HCT116 (cell line): ENCODE results near the gene HAPLN1. TPM values are rescaled to one million over a fixed set of nuclear protein-coding genes. Genes with fewer than 3 reads are reported as not detected.
A peak's percentile ranks its signal among the peaks of the same experiment; 100 is the strongest.

Experiments used
- ATAC-seq: fragments of 200-7000 bp; cut with Tn5 transposase; 2 replicates; pipeline ENCODE4 v1.9.1; 2020; ENCODE audit warnings: mild to moderate bottlenecking, moderate library complexity
- BruUV-seq: library from RNA; stranded (reverse); fragments of 400-500 nt; replicated peaks from 2 replicates; lab custom pipeline; 2021; lab: Mats Ljungman, UMichigan
- CTCF ChIA-PET: fragments of 300-600 bp; sonication (Branson Sonifier 250); formaldehyde crosslinking; loops from one replicate; lab custom pipeline; 2021; ENCODE audit warnings: antibody characterized with exemption; lab: Charles Lee
- POLR2A ChIA-PET: fragments of 300-600, 350-600 bp; sonication (Branson Sonifier 250); formaldehyde crosslinking; loops from one replicate; lab custom pipeline; 2021; ENCODE audit warnings: antibody characterized with exemption; lab: Charles Lee
- RAD21 ChIA-PET, 2 experiments: fragments of 300-600 bp; sonication (Branson Sonifier 250); formaldehyde crosslinking; loops; one replicate each; lab custom pipeline; 2023; ENCODE audit warnings: low total read pairs in 2 of 2; ENCODE audit not compliant: uncharacterized antibody in 2 of 2, unreplicated experiment in 2 of 2, low non-redundant PET in 1 of 2; lab: Charles Lee
- DNase-seq: peaks from one replicate; pipeline ENCODE4 v3.0.0-alpha.2; 2010; ENCODE audit warnings: low read depth, low spot score
- H2AFZ ChIP-seq: fragments of 200-600 bp; shearing (Covaris generic), sonication (generic); 2 replicates; pipeline ENCODE4 v1.6.1; 2017; ENCODE audit warnings: low read depth, mixed run types, mixed read lengths, antibody characterized with exemption, low read length; ENCODE audit not compliant: poor library complexity, severe bottlenecking
- H3K27ac ChIP-seq: 2 replicates; pipeline ENCODE4 v1.5.1; 2012; ENCODE audit warnings: low read depth, low read length
- H3K27me3 ChIP-seq: fragments of 200-600 bp; sonication (generic); 2 replicates; pipeline ENCODE4 v1.6.1; 2016; ENCODE audit warnings: mixed run types, low read length, mixed read lengths; ENCODE audit not compliant: insufficient read depth
- H3K36me3 ChIP-seq, 2 experiments: fragments of 200-500 bp in 1 of 2; fragments of 200-600 bp in 1 of 2; sonication (Bioruptor generic) in 1 of 2; sonication (generic) in 1 of 2; 2 replicates each; pipeline versions ENCODE4 v1.5.1 to v1.6.1; 2014 to 2016; ENCODE audit warnings: low read length in 2 of 2, inconsistent platforms in 1 of 2, mixed read lengths in 1 of 2, mixed run types in 1 of 2; ENCODE audit not compliant: insufficient read depth in 2 of 2, control insufficient read depth in 1 of 2
- H3K4me1 ChIP-seq, 2 experiments: fragments of 200-600 bp in 1 of 2; sonication (generic) in 1 of 2; 2 replicates each; pipeline versions ENCODE4 v1.5.1 to v1.6.1; 2012 to 2017; ENCODE audit warnings: low read length in 2 of 2, inconsistent platforms in 1 of 2, mild to moderate bottlenecking in 1 of 2, mixed read lengths in 1 of 2, mixed run types in 1 of 2, moderate library complexity in 1 of 2; ENCODE audit not compliant: insufficient read depth in 2 of 2, control insufficient read depth in 1 of 2
- H3K4me2 ChIP-seq: fragments of 200-600 bp; sonication (generic); 2 replicates; pipeline ENCODE4 v1.6.1; 2017; ENCODE audit warnings: mixed run types, low read length, mixed read lengths
- H3K4me3 ChIP-seq, 2 experiments: fragments of 200-600 bp in 1 of 2; sonication (generic) in 1 of 2; replicated peaks in 1 of 2; 2 replicates each; pipeline ENCODE4 v1.5.1; 2011 to 2016; ENCODE audit warnings: low read length in 2 of 2, control low read depth in 1 of 2, low read depth in 1 of 2, mild to moderate bottlenecking in 1 of 2, mixed read lengths in 1 of 2, mixed run types in 1 of 2
- H3K79me2 ChIP-seq: fragments of 200-600 bp; sonication (generic); 2 replicates; pipeline ENCODE4 v1.6.1; 2017; ENCODE audit warnings: mild to moderate bottlenecking, mixed run types, low read length, moderate library complexity, mixed read lengths; ENCODE audit not compliant: insufficient read depth
- H3K9ac ChIP-seq: fragments of 200-600 bp; sonication (generic); 2 replicates; pipeline ENCODE4 v1.6.1; 2016; ENCODE audit warnings: low read length, mixed read lengths
- H3K9me2 ChIP-seq: fragments of 200-600 bp; sonication (generic), shearing (Covaris generic); 2 replicates; pipeline ENCODE4 v1.6.1; 2017; ENCODE audit warnings: mixed run types, mild to moderate bottlenecking, moderate library complexity; ENCODE audit not compliant: insufficient read depth
- H3K9me3 ChIP-seq, 2 experiments: fragments of 200-500 bp in 1 of 2; fragments of 200-600 bp in 1 of 2; sonication (Bioruptor generic) in 1 of 2; sonication (generic) in 1 of 2; 2 replicates each; pipeline ENCODE4 v1.6.1; 2014 to 2017; ENCODE audit warnings: low read length in 2 of 2, mixed read lengths in 2 of 2, inconsistent platforms in 1 of 2, low read depth in 1 of 2, mild to moderate bottlenecking in 1 of 2, mixed run types in 1 of 2, moderate library complexity in 1 of 2; ENCODE audit not compliant: control insufficient read depth in 1 of 2, insufficient read depth in 1 of 2
- H4K20me1 ChIP-seq: fragments of 200-600 bp; sonication (generic), shearing (Covaris generic); 2 replicates; pipeline ENCODE4 v1.6.1; 2017; ENCODE audit warnings: mixed run types, mild to moderate bottlenecking, moderate library complexity; ENCODE audit not compliant: insufficient read depth
- ATF3 ChIP-seq: IDR thresholded peaks from 2 replicates; pipeline ENCODE4 v1.6.1; 2012
- CTCF ChIP-seq, 3 experiments: fragments of 200-600 bp in 1 of 3; sonication (generic) in 1 of 3; IDR thresholded peaks in 2 of 3; conservative IDR thresholded peaks in 1 of 3; 2 replicates each; pipeline ENCODE4 v1.5.1; 2012 to 2017; ENCODE audit warnings: low read depth in 2 of 3, low read length in 2 of 3, antibody characterized with exemption in 1 of 3, borderline replicate concordance in 1 of 3, control low read depth in 1 of 3, mild to moderate bottlenecking in 1 of 3, mixed read lengths in 1 of 3, mixed run types in 1 of 3, moderate library complexity in 1 of 3; ENCODE audit not compliant: insufficient read depth in 1 of 3
- EGR1 ChIP-seq: IDR thresholded peaks from 2 replicates; pipeline ENCODE4 v1.6.1; 2012; ENCODE audit warnings: low read depth
- ELF1 ChIP-seq: IDR thresholded peaks from 2 replicates; pipeline ENCODE4 v1.6.1; 2012; ENCODE audit warnings: low read depth, borderline replicate concordance
- EZH2 ChIP-seq: fragments of 200-600 bp; sonication (generic); IDR thresholded peaks from 2 replicates; pipeline ENCODE4 v1.6.1; 2017; ENCODE audit warnings: antibody characterized with exemption, mixed run types
- EZH2phosphoT487 ChIP-seq: fragments of 200-600 bp; IDR thresholded peaks from 2 replicates; pipeline ENCODE4 v1.6.1; 2018; ENCODE audit warnings: antibody characterized with exemption, borderline replicate concordance
- FOSL1 ChIP-seq: IDR thresholded peaks from 2 replicates; pipeline ENCODE4 v1.6.1; 2012; ENCODE audit warnings: low read depth
- JUND ChIP-seq: IDR thresholded peaks from 2 replicates; pipeline ENCODE4 v1.6.1; 2012
- POLR2A ChIP-seq: IDR thresholded peaks from 2 replicates; pipeline ENCODE4 v1.7.0; 2011; ENCODE audit warnings: borderline replicate concordance; ENCODE audit not compliant: insufficient read depth, insufficient read length; ENCODE audit errors: extremely low read depth
- RAD21 ChIP-seq: IDR thresholded peaks from 2 replicates; pipeline ENCODE4 v1.6.1; 2012; ENCODE audit warnings: low read depth, mild to moderate bottlenecking
- SIN3A ChIP-seq: IDR thresholded peaks from 2 replicates; pipeline ENCODE4 v1.6.1; 2012; ENCODE audit warnings: low read depth
- SP1 ChIP-seq: IDR thresholded peaks from 2 replicates; pipeline ENCODE4 v1.6.1; 2012; ENCODE audit warnings: low read depth
- TCF7L2 ChIP-seq: IDR thresholded peaks from 2 replicates; pipeline ENCODE4 v1.7.0; 2011; ENCODE audit warnings: borderline replicate concordance, inconsistent platforms; ENCODE audit not compliant: insufficient read depth, insufficient read length; ENCODE audit errors: extremely low read depth
- YY1 ChIP-seq: IDR thresholded peaks from 2 replicates; pipeline ENCODE4 v1.6.1; 2011; ENCODE audit warnings: low read length, low read depth, moderate library complexity, mild to moderate bottlenecking; ENCODE audit not compliant: insufficient replicate concordance; ENCODE audit errors: extremely low read depth
- ZNF274 ChIP-seq: fragments of 200-500 bp; sonication (Bioruptor generic); IDR thresholded peaks from 2 replicates; pipeline ENCODE4 v1.6.1; 2014; ENCODE audit warnings: mild to moderate bottlenecking, low read depth, low read length, inconsistent platforms
- intact Hi-C: fragments of 100-400 bp; cut with micrococcal nuclease; formaldehyde crosslinking; loops from 2 replicates; pipeline ENCODE4 v1.10.0; 2022
- total RNA-seq: library from RNA; stranded (reverse); gene quantifications from one replicate; pipeline ENCODE4 v1.2.1, GENCODE V29; 2021; ENCODE audit not compliant: unreplicated experiment

Gene HAPLN1
- total RNA-seq, 1 experiment from 2014 or later = 0.05 TPM

- no TSS peak for BruUV-seq
- Histone ChIP-seq H3K9me2 (no peaks in the 10 kb centered on the region), H3K27me3 (no peaks in the 10 kb centered on the region), H3K9ac (no peak overlapping the region), H3K79me2 (no peaks in the 10 kb centered on the region), H3K4me3 (no peak overlapping the region), H2AFZ (peak overlapping the region; percentile 19), H3K4me1 (no peaks in the 10 kb centered on the region), H3K36me3 (no peaks in the 10 kb centered on the region), H3K4me2 (no peak overlapping the region), H3K27ac (no peak overlapping the region), H4K20me1 (no peaks in the 10 kb centered on the region), H3K9me3 (no peaks in the 10 kb centered on the region)
- ChIA-PET RAD21 (interaction anchor here (0.6 to 1.0 kb wide), 4 partner anchors 104 to 1348 kb away, joined by 3 read pairs; no protein-coding TSS in a partner anchor), CTCF (interaction anchor here (1.2 to 2.1 kb wide), 5 partner anchors 9 to 1362 kb away, joined by 4 to 19 read pairs (median 8); partner anchors contain the start of gene HAPLN1), POLR2A (no interaction called here)
- ATAC-seq (peak; percentile 71), DNase-seq (no peak)
- intact Hi-C loops = loop anchor here (10.0 kb wide), 2 partner anchors 1357 to 1397 kb away; no protein-coding TSS in a partner anchor
- TF ChIP-seq RAD21 (peak; percentile 59), CTCF (IDR thresholded peaks at IDR 0.05 in 2 of 3, conservative IDR thresholded peaks at IDR 0.05 in 1 of 3; ENCODE audit: borderline replicate concordance in 1 of 3, insufficient read depth in 1 of 3, low read depth in 2 of 3, low read length in 2 of 3) (peak; percentile 34 to 73 (median 64); a peak in 5 of 6 replicates), TCF7L2 (no peak)
Observed at GRCh38 chr5:83711982-83712601, 8.6 kb downstream of the HAPLN1 start.

- Histone ChIP-seq H3K9ac (no peak overlapping the region), H3K27ac (no peak overlapping the region), H2AFZ (no peak overlapping the region), H4K20me1 (no peaks in the 10 kb centered on the region), H3K4me1 (no peaks in the 10 kb centered on the region), H3K9me3 (no peaks in the 10 kb centered on the region), H3K9me2 (no peaks in the 10 kb centered on the region), H3K79me2 (no peaks in the 10 kb centered on the region), H3K36me3 (no peaks in the 10 kb centered on the region), H3K27me3 (no peaks in the 10 kb centered on the region), H3K4me3 (no peak overlapping the region), H3K4me2 (no peak overlapping the region)
- no TSS peak for BruUV-seq
- ChIA-PET POLR2A (no interaction called here), CTCF (no interaction called here), RAD21 (no interaction called here)
- ATAC-seq (no peak), DNase-seq (no peak)
- intact Hi-C loops = loop anchor here (10.0 kb wide), 2 partner anchors 1355 to 1395 kb away; no protein-coding TSS in a partner anchor
- TF ChIP-seq POLR2A (no peak), EGR1 (no peak), TCF7L2 (no peak), SP1 (no peak), RAD21 (no peak), ZNF274 (no peak), ELF1 (no peak), SIN3A (no peak), YY1 (no peak), ATF3 (no peak), EZH2phosphoT487 (no peak), CTCF (IDR thresholded peaks at IDR 0.05 in 2 of 3, conservative IDR thresholded peaks at IDR 0.05 in 1 of 3; ENCODE audit: borderline replicate concordance in 1 of 3, insufficient read depth in 1 of 3, low read depth in 2 of 3, low read length in 2 of 3) (no peak), EZH2 (no peak), JUND (no peak), FOSL1 (no peak)
Observed at GRCh38 chr5:83709973-83710372, 10.7 kb downstream of the HAPLN1 start.
